ENCODE results near the gene VSIR. TPM values are rescaled to one million over a fixed set of nuclear protein-coding genes. Genes with fewer than 3 reads are reported as not detected.

The VSIR gene
- total RNA-seq, 1 donor from 2014 or later: 0.29 TPM

GRCh38 chr10:71720288-71720687, 53.0 kb downstream of the VSIR start:
- peaks cover 7% of the 10 kb centered on the region for H3K27me3 Mint-ChIP-seq (ENCODE audit: unreplicated experiment)
- peaks cover 6% of the 10 kb centered on the region for H3K4me1 Mint-ChIP-seq (ENCODE audit: low read depth, unreplicated experiment)
- no peak for TF ChIP-seq CTCF (IDR thresholded peaks at IDR 0.05; ENCODE audit: partially characterized antibody, unreplicated experiment)
- H3K27ac Mint-ChIP-seq (ENCODE audit: unreplicated experiment): no peak overlapping the region
- H3K4me3 Mint-ChIP-seq (ENCODE audit: unreplicated experiment): no peak overlapping the region
- no peaks in the 10 kb centered on the region for H3K9me3 Mint-ChIP-seq (ENCODE audit: unreplicated experiment)
- H3K36me3 Mint-ChIP-seq (ENCODE audit: unreplicated experiment): peaks cover 10% of the 10 kb centered on the region
- no peak for DNase-seq

GRCh38 chr10:71719464-71720201, 53.7 kb downstream of the VSIR start, which contains the start of gene C10orf105:
C10orf105 (minus strand) TSS chr10:71719778; CDS start chr10:71716337, 3,441 bp downstream.
- no peak for TF ChIP-seq CTCF (IDR thresholded peaks at IDR 0.05; ENCODE audit: partially characterized antibody, unreplicated experiment)
- no peak for DNase-seq
- Mint-ChIP-seq H3K4me1 (ENCODE audit: low read depth, unreplicated experiment) (peaks cover 6% of the 10 kb centered on the region), H3K36me3 (ENCODE audit: unreplicated experiment) (peaks cover 10% of the 10 kb centered on the region), H3K27me3 (ENCODE audit: unreplicated experiment) (peaks cover 7% of the 10 kb centered on the region), H3K9me3 (ENCODE audit: unreplicated experiment) (no peaks in the 10 kb centered on the region), H3K4me3 (ENCODE audit: unreplicated experiment) (no peak within 1 kb of the TSS), H3K27ac (ENCODE audit: unreplicated experiment) (no peak within 1 kb of the TSS)

- H3K27ac Mint-ChIP-seq (ENCODE audit: unreplicated experiment): no peak overlapping the region
- H3K36me3 Mint-ChIP-seq (ENCODE audit: unreplicated experiment): peaks cover 10% of the 10 kb centered on the region
- no peak for TF ChIP-seq CTCF (IDR thresholded peaks at IDR 0.05; ENCODE audit: partially characterized antibody, unreplicated experiment)
- DNase-seq: no peak
- H3K9me3 Mint-ChIP-seq (ENCODE audit: unreplicated experiment): no peaks in the 10 kb centered on the region
- H3K27me3 Mint-ChIP-seq (ENCODE audit: unreplicated experiment): peaks cover 7% of the 10 kb centered on the region
- H3K4me1 Mint-ChIP-seq (ENCODE audit: low read depth, unreplicated experiment): peaks cover 6% of the 10 kb centered on the region
- H3K4me3 Mint-ChIP-seq (ENCODE audit: unreplicated experiment): no peak overlapping the region
Measured at GRCh38 chr10:71719042-71719441, 54.3 kb downstream of the VSIR start.

- Mint-ChIP-seq H3K9me3 (ENCODE audit: unreplicated experiment) (no peaks in the 10 kb centered on the region), H3K36me3 (ENCODE audit: unreplicated experiment) (peaks cover 10% of the 10 kb centered on the region)
Measured at GRCh38 chr10:71718165-71718698, 55.1 kb downstream of the VSIR start.

More at GRCh38 chr10:71718165-71718698, 55.1 kb downstream of the VSIR start:
- no peak for TF ChIP-seq CTCF (IDR thresholded peaks at IDR 0.05; ENCODE audit: partially characterized antibody, unreplicated experiment)
- no peak for DNase-seq
- no peak overlapping the region for H3K27ac Mint-ChIP-seq (ENCODE audit: unreplicated experiment)
- H3K27me3 Mint-ChIP-seq (ENCODE audit: unreplicated experiment): peaks cover 6% of the 10 kb centered on the region
- H3K4me1 Mint-ChIP-seq (ENCODE audit: low read depth, unreplicated experiment): peaks cover 7% of the 10 kb centered on the region
- H3K4me3 Mint-ChIP-seq (ENCODE audit: unreplicated experiment): no peak overlapping the region
